ENCODE measurements around the gene ZNF433.

DNA sequence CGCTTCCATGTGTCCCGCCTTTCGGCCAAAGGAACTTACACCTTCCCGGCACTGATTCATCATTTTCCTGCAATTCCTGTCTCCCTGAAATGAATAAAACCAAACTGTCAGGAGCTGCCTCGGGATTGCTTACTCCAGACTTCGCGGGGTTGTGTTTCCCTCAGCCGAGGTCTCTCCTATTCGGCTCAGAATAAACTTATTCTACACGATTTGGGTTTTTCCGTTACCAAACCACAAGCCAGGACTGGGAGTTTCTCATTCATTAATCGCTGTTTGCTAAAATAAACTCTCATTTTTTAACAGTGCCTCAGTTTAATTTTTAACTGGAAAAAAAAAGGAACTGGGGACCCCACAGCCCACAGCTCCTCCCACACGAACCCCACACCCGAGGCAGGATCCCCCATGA lies 16.6 kb upstream of the ZNF433 start:
- no peak for TF ChIP-seq EZH2 (IDR thresholded peaks at IDR 0.05; ENCODE audit: borderline replicate concordance, low read length)
- TF ChIP-seq, protein P1, sequence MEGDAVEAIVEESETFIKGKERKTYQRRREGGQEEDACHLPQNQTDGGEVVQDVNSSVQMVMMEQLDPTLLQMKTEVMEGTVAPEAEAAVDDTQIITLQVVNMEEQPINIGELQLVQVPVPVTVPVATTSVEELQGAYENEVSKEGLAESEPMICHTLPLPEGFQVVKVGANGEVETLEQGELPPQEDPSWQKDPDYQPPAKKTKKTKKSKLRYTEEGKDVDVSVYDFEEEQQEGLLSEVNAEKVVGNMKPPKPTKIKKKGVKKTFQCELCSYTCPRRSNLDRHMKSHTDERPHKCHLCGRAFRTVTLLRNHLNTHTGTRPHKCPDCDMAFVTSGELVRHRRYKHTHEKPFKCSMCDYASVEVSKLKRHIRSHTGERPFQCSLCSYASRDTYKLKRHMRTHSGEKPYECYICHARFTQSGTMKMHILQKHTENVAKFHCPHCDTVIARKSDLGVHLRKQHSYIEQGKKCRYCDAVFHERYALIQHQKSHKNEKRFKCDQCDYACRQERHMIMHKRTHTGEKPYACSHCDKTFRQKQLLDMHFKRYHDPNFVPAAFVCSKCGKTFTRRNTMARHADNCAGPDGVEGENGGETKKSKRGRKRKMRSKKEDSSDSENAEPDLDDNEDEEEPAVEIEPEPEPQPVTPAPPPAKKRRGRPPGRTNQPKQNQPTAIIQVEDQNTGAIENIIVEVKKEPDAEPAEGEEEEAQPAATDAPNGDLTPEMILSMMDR (conservative IDR thresholded peaks at IDR 0.05 in 1 of 2, IDR thresholded peaks at IDR 0.05 in 1 of 2; ENCODE audit: extremely low read depth in 1 of 2, insufficient read depth in 1 of 2, low read depth in 1 of 2, low read length in 2 of 2), result no peak
